HG02973 (cell line): ENCODE measurements around the gene SLC16A13.
"Not testable (repeated sequence)": the region's sequence is repeated elsewhere in the genome, so short reads cannot be mapped to it uniquely, and the experiment has no call there.

Source experiments
- ATAC-seq: cut with Tn5 transposase; IDR thresholded peaks from one replicate; pipeline ENCODE4 v1.9.1; 2021; ENCODE audit warnings: moderate library complexity; ENCODE audit not compliant: unreplicated experiment

Gene SLC16A13

DNA sequence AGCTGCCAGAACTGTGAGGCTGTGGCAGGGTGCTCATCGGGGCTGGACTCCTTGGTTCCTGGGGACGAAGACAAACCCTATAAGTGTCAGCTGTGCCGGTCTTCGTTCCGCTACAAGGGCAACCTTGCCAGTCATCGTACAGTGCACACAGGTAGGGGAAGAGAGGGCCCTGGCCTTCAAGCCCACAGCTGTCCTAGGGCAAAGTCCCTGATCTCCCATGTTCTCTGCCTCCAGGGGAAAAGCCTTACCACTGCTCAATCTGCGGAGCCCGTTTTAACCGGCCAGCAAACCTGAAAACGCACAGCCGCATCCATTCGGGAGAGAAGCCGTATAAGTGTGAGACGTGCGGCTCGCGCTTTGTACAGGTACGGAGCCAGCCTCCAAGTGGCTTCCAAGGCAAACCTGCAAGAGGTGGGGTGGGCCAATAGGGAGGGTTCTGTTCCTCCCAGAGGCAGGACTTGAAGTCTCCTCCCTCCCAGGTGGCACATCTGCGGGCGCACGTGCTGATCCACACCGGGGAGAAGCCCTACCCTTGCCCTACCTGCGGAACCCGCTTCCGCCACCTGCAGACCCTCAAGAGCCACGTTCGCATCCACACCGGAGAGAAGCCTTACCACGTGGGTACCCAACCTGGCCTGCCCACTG is 9.2 kb upstream of the SLC16A13 start:
- no peak for ATAC-seq

- no peak for ATAC-seq
Measured at GRCh38 chr17:7027335-7027734, 8.5 kb upstream of the SLC16A13 start.

DNA sequence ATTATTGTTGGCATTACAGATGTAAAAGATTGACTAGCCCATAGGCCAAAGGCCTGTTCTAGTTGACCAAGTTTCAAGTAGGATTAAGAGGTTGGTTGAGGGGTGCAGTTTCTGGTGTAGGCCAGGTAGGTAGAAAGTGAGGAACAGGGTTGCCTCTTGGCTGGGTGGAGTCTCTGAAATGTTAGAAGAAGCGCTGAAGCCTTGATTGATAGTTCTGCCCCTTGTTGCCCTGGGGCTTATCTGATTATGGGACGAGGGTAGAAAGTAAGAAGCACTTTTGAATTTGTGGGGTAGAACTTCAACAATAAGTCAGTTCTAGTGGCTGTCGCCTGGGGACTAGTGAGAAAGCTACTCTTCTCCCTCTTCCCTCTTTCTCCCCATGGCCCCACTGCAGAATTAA is 6.7 kb upstream of the SLC16A13 start:
- ATAC-seq = no peak

DNA sequence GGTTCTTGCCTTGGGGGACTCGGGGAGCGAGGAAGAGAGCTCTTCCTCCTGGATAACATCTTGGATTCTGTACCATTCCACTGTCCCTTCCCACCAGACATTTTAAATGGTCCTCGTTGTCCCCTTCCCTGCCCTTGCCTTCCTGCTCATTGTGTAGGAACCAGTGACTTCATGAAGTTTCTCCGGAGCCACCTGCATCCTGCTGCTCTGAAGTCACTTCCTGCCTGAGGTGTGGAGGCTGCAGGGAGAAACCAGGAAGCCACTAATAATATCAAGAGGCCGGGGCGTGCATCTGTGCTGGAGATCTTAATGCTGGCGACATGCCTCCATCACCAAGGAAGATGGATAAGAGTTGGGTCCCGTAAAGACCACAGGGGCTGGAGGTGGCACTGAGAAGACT is 6.2 kb upstream of the SLC16A13 start:
- no peak for ATAC-seq

DNA sequence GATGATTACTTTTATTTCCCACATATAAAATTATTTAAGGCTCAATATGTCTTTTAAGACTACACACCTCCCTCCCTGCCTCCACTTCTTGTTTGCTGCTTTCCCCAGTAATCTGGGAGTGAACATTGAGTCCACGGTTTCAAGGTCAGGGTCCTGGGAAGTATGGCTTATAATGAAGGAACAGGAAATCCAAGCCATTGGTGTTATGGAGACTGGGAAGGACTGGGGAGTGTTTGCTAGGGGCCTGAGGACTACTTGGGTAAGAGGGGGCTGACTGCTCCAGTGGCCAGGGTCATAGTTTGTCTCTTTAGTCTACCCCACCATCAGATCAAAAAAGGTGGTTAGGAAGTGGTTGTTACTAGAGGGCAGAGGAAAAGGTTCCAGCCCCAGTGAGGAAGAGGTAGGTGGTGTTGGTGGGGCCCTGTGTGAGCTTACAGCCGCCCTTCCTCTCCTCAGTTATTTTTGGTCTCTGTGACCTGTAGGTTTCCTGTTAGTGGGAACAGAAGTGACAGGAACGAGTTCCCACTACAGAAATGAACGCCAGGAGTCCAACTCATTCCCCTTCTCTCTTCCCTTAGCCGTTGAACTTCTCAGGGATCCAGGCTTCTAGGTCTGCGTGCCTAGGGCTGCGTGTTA is 742 bp upstream of the SLC16A13 start:
- ATAC-seq = peak; percentile 15

GRCh38 chr17:7038025-7038862 is 2.4 kb downstream of the SLC16A13 start:
- ATAC-seq = no peak

GRCh38 chr17:7039832-7040231 is 4.0 kb downstream of the SLC16A13 start:
- no peak for ATAC-seq

DNA sequence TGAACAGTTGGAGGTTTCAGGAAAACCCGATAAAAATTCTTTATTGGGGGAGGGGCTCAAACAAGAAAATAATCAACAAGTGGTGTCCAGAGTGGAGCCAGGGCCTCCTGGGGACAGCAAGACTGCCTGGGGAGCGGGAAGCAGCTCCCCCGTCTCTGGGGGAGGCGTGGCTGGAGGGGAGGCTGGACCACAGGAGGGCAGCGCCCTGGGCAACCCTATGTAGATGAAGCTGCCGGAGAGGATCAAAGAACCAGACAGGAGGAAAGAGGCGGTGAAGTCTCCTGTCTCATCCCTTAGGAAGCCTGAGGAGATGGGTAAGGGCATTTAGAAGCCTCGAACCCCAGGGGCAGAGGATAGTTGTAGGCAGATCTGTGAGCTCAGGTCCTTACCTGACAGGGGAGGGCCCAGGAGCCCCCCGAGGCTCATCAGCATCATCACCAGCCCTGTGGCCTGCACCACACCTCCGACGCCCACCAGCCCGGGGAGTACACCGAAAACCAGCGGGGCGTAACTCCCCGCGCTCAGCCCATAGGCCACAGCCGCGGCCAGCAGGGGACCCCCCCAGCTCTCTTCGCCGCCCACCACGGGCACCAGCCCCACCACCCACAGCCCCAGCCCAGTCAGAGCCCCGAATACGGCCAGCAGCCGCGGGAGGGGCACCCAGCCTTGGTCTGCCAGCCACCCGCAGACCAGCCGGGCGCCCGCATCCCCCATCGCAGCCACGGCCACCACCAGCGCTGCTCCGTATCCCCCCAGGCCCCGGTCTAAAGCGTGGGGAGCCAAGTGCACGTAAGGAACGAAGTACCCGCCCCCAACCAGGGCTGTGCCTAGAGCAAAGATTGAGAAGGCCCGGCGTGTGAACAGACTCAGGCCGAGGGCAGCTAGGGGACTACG is 6.0 kb downstream of the SLC16A13 start:
- ATAC-seq = no peak

GRCh38 chr17:7042501-7043181 is 6.8 kb downstream of the SLC16A13 start:
- ATAC-seq = no peak

DNA sequence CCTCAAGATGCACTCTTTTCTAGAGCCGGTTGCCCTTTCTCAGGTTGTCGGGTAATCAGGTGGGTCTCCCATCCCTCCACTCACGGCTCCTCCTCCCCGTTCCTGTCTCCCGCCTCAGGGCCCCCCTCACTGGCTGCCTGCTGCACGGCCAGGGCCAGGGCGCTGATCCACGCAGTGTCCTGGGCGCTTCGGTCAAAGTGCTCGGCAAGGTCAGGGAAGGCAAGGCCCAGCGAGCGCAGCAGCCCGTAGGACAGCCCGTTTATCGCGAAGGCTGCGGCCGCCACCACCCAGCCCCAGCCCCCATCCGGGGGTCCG is 7.3 kb downstream of the SLC16A13 start:
- ATAC-seq = no peak

DNA sequence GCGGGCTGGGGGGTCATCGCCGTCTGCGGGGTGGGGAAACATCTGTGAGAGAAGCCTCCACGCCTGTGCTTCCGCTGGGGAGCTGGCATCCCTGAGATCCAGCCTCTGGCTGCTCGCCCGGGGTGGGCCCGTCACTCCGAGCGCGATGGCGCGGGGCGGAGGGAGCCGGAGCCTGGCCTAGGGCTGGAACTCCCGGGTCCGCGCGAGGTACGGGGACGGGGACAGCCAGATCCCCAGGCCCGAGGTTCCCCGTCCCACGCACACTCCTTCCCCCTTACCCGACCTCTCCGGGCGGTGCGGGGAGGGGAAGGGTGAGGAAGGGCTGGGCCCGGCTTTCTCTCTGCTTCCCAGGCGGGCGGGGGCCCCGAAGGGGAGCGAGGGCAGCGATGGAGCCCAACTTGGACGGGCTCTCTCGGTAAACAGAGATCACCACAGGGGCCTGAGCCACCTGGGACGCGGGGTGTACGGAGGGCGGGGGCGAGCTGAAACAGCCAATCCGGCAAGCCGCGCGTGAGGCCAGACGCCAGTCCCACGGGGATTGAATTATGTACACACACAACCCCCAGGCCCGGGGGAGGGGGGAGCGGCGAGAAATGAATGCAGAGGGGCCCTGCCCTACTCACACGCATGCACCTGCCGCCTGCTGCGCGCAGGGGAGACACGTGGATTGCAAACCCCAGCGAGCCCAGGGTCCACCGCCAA is 7.8 kb downstream of the SLC16A13 start, which contains the start of gene SLC16A11:
Gene SLC16A11 (minus strand): TSS at position 596 of the 702 bp plus-strand sequence. CDS start 579 bp downstream, at position 17.
- ATAC-seq = no peak

GRCh38 chr17:7045492-7046126 is 9.8 kb downstream of the SLC16A13 start:
- ATAC-seq = no peak

DNA sequence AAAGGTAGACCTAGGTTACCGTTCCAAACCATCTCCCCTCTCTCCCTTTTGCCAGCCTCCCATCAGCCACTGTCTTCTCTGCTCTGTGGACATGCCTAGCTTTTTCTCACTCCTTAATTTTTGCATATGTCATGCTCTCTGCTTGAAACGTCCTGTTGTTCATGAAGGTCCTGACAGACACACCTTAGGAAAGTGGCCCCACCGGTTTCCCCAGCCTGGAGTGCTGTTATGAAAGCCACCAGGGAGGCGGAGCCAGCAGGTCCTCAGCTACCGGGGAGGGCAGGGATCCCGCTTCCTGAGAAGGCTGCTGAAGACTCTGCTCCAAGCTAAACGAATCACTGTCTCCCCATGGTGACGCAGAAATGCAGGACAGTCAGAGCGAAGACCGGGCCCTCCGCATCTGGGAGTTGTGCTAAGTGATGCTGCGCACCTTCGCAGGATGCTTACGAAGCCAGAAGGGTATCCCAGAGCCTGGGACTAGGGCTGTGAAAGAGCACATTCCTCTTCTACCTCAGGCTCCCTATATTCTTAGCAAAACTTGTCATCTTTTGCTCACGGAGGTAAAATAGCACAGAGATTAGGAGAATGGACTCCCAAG is 10.4 kb downstream of the SLC16A13 start:
- no peak for ATAC-seq

DNA sequence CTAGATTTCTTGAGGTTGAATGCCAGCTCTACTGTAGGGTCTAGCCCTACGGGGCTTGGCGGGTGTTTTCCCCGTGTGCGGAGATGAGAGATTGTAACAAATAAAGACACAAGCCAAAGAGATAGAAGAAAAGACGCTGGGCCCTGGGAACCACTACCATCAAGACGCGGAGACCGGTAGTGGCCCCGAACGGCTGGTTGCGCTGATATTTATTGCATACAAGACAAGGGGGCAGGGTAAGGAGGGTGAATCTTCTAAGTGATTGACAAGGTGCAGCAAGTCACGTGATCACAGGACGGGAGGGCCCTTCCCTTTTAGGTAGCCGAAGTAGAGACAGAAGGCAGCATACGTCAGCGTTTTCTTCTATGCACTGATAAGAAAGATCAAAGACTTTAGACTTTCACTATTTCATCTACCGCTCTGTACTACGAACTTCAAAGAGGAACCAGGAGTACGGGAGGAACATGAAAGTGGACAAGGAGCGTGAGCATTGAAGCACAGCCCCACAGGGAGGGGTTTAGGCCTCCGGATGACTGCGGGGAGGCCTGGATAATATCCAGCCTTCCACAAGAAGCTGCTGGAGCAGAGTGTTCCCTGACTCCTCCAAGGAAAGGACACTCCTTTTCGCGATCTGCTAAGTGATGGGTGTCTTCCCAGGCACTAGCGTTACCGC is 11.0 kb downstream of the SLC16A13 start:
- not testable (repeated sequence) for ATAC-seq

DNA sequence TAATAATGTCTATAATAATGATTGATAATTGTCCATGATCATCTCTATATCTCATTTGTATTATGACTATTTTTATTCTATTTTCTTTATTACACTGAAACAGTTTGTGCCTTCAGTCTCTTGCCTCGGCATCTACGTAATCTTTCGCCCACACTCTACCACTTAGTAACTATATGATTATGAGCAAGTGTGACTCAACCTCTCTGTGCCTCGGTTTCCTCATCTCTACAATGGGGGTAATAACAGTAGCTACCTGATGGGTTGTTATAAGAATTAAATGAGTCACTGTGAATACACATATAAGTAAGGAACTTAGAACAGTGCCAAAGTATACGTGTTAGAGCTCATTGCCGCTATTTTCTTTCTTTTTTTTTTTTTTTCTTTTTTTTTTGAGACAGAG is 11.8 kb downstream of the SLC16A13 start:
- ATAC-seq = no peak

- no peak for ATAC-seq
Measured at GRCh38 chr17:7048968-7049367, 13.2 kb downstream of the SLC16A13 start.

- ATAC-seq = not testable (repeated sequence)
Measured at GRCh38 chr17:7050583-7050982, 14.8 kb downstream of the SLC16A13 start.

- ATAC-seq = no peak
Measured at GRCh38 chr17:7056386-7056785, 20.6 kb downstream of the SLC16A13 start.
